ENCODE results near the gene PSD2.
"Not testable (repeated sequence)": the region's sequence is repeated elsewhere in the genome, so short reads cannot be mapped to it uniquely, and the experiment has no call there.

Gene PSD2

GRCh38 chr5:139789845-139790189 lies 5.8 kb upstream of the PSD2 start:
- peaks cover 85% of the 10 kb centered on the region for H3K27me3 Mint-ChIP-seq (ENCODE audit: low read depth, poor library complexity)
- no peaks in the 10 kb centered on the region for H3K9me3 Mint-ChIP-seq
- DNase-seq: no peak
- H3K36me3 Mint-ChIP-seq (ENCODE audit: low read depth): no peaks in the 10 kb centered on the region
- TF ChIP-seq CTCF (IDR thresholded peaks at IDR 0.05): no peak
- no peak overlapping the region for H3K4me3 Mint-ChIP-seq
- H3K27ac Mint-ChIP-seq: no peak overlapping the region
- peaks cover 20% of the 10 kb centered on the region for H3K4me1 Mint-ChIP-seq

GRCh38 chr5:139792218-139792617 lies 3.4 kb upstream of the PSD2 start:
- Mint-ChIP-seq H3K27me3 (ENCODE audit: low read depth, poor library complexity) (peaks cover 87% of the 10 kb centered on the region), H3K36me3 (ENCODE audit: low read depth) (no peaks in the 10 kb centered on the region)

GRCh38 chr5:139792655-139793054 lies 3.0 kb upstream of the PSD2 start:
- H3K36me3 Mint-ChIP-seq (ENCODE audit: low read depth); H3K9me3 Mint-ChIP-seq; H3K27ac Mint-ChIP-seq; DNase-seq; H3K4me3 Mint-ChIP-seq: not testable (repeated sequence)
- Mint-ChIP-seq H3K27me3 (ENCODE audit: low read depth, poor library complexity) (peaks cover 89% of the 10 kb centered on the region), H3K4me1 (peaks cover 18% of the 10 kb centered on the region)

More at GRCh38 chr5:139792218-139792617, 3.4 kb upstream of the PSD2 start:
- H3K4me3 Mint-ChIP-seq: no peak overlapping the region
- TF ChIP-seq CTCF (IDR thresholded peaks at IDR 0.05): no peak
- no peak overlapping the region for H3K27ac Mint-ChIP-seq
- peaks cover 20% of the 10 kb centered on the region for H3K4me1 Mint-ChIP-seq
- DNase-seq: no peak
- H3K9me3 Mint-ChIP-seq: no peaks in the 10 kb centered on the region

GRCh38 chr5:139794067-139794846 lies 1.4 kb upstream of the PSD2 start:
- peak overlapping the region; percentile 62 for H3K4me3 Mint-ChIP-seq
- H3K9me3 Mint-ChIP-seq: no peaks in the 10 kb centered on the region
- no peak for DNase-seq
- peaks cover 11% of the 10 kb centered on the region for H3K4me1 Mint-ChIP-seq
- peaks cover 96% of the 10 kb centered on the region for H3K27me3 Mint-ChIP-seq (ENCODE audit: low read depth, poor library complexity)
- no peaks in the 10 kb centered on the region for H3K36me3 Mint-ChIP-seq (ENCODE audit: low read depth)
- no peak for TF ChIP-seq CTCF (IDR thresholded peaks at IDR 0.05)
- H3K27ac Mint-ChIP-seq: no peak overlapping the region

DNA sequence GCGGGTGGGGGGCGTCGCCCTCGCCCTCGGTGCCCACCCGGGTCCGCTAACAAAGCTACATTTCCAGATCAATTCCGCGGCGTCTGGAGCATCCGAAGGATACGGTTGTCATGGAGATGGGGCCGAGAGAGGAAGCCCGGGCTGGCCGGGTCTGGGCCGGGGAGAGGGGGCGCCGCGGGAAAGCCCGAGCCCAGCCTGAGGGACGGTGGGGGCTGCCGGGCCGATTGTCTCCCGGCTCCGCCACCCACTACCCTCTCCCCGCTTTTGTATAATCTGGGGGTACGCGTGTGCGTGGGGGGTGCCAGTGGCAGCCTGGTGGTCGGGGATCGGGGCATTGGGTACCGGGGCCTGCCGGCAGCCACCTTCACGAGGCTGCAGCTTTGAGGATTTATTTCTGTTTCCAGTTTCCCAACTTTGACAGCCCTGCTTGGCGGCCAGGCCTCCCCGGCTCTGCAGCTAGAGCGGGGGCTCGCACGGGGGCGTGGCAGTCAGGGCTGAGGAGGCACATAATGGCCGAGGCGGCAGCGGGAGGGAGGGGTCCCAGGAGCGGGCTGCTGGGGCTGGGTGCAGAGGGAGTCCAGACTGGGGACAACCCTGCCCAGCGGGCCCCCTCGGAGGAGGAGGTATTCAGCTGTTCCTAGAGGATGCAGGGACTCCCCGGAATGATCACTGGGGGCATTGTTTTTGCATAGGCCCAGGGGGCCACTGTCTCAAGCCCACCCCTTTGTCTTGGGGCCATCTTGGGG lies 626 bp downstream of the PSD2 start:
- Mint-ChIP-seq H3K4me3 (peak overlapping the region; percentile 49), H3K27ac (no peak overlapping the region), H3K9me3 (no peaks in the 10 kb centered on the region), H3K4me1 (no peaks in the 10 kb centered on the region), H3K36me3 (ENCODE audit: low read depth) (no peaks in the 10 kb centered on the region), H3K27me3 (ENCODE audit: low read depth, poor library complexity) (peaks cover 96% of the 10 kb centered on the region)
- peak; percentile 67 for DNase-seq
- no peak for TF ChIP-seq CTCF (IDR thresholded peaks at IDR 0.05)

GRCh38 chr5:139797335-139797734 lies 1.7 kb downstream of the PSD2 start:
- Mint-ChIP-seq H3K36me3 (ENCODE audit: low read depth) (no peaks in the 10 kb centered on the region), H3K4me1 (no peaks in the 10 kb centered on the region), H3K9me3 (no peaks in the 10 kb centered on the region), H3K27me3 (ENCODE audit: low read depth, poor library complexity) (peaks cover 96% of the 10 kb centered on the region), H3K4me3 (no peak overlapping the region), H3K27ac (no peak overlapping the region)
- TF ChIP-seq CTCF (IDR thresholded peaks at IDR 0.05): no peak
- DNase-seq: no peak

Data from nephron progenitor cell (in vitro differentiated cells).